HG02678 (cell line): Measurements from ENCODE around the gene ARHGEF3.

Experiments
- ATAC-seq: cut with Tn5 transposase; IDR thresholded peaks from one replicate; pipeline ENCODE4 v1.9.1; 2021; ENCODE audit warnings: mild to moderate bottlenecking, moderate library complexity; ENCODE audit not compliant: unreplicated experiment

The ARHGEF3 gene, protein sequence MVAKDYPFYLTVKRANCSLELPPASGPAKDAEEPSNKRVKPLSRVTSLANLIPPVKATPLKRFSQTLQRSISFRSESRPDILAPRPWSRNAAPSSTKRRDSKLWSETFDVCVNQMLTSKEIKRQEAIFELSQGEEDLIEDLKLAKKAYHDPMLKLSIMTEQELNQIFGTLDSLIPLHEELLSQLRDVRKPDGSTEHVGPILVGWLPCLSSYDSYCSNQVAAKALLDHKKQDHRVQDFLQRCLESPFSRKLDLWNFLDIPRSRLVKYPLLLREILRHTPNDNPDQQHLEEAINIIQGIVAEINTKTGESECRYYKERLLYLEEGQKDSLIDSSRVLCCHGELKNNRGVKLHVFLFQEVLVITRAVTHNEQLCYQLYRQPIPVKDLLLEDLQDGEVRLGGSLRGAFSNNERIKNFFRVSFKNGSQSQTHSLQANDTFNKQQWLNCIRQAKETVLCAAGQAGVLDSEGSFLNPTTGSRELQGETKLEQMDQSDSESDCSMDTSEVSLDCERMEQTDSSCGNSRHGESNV

DNA sequence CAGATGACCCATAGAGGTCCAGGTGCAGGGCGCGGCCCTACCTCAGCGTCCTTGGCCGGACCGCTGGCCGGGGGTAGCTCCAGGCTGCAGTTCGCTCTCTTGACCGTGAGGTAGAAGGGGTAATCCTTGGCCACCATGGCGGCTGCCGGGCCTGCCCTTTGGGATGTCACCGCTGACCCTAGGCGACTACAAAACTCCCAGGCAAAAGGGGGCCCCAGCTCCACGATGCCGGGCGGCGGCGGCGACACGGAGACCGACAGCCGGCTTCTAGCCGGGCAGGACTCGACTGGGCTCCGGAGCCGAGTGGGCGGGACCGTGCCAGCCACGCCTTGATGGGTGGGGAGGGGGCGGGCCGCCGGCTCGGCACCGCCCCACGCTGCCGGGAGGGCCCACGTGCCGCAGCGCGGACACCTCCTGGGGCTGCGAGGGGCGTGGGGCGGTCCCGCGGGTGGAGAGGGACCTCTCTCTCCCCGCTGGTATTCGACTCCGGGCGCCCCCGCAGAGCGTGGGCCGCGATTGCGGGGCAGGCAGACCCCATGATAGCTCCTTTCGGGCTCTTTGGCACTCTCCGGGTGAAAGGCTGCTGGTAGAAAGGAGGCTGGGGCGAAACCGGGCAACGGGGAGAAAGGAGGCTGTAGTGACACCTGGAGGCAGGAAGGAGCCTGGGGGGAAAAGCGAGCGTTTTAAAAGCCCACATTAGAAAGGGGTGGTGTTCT is at the start of gene ARHGEF3:
TSS of gene ARHGEF3 (minus strand) at position 288 of the 716 bp plus-strand sequence. CDS start at position 137, 151 bp downstream.
- ATAC-seq = peak; percentile 86

DNA sequence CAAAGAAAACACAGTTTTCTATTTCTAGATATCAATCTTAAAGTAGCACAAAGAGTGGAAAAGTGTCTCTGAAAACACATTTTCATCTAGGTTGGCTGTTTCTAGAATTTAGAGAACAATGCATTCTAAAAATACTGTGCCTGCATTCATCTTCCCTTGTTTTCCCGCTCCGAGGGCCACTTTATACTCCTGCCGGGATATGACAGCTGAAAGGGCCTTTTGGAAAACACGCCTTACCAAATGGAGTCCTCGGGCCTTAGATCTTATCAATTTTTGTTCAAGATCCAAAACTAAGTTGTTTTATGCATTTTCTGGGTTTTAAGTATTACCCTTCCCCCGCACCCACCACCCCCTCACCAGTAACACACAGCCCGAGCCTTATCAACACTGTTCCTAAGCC is 47.9 kb upstream of the ARHGEF3 start:
- no peak for ATAC-seq

DNA sequence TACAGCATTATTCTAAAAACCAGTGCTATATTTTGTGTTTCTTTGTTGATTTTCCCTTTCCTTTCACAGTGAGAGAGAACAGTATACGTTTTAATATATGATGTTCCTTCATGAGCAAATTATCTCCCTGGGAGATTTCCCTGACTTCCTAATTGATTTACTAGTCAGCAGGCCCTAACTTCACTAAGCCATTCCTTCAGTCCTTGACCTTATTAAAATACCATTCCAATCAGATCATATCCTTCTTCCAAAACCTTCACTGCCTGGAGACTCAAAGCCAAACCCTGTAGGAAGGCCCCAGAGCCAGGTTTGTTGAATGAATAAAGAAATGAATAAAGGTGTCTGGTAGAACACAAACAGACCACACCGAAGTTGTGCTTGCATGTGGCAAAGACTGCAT is 43.8 kb upstream of the ARHGEF3 start:
- no peak for ATAC-seq

DNA sequence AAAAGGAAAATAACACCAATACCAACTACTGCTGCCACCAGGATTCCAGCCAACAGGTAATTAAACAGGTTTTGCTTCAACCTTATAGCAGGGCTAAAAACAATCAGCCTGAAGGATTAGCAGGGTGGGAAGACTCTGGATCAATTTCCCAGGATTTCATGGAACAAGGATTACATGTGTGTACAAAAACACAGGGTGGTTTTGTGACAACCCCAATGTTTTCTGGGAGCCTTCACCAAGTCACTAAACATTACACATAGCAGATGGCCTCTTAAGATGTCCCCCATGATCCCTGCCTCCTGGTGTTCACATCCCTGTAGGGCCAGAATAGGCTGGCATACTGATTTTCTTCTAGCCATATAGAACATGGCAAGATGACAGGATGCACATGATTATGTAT is 42.8 kb upstream of the ARHGEF3 start:
- no peak for ATAC-seq

DNA sequence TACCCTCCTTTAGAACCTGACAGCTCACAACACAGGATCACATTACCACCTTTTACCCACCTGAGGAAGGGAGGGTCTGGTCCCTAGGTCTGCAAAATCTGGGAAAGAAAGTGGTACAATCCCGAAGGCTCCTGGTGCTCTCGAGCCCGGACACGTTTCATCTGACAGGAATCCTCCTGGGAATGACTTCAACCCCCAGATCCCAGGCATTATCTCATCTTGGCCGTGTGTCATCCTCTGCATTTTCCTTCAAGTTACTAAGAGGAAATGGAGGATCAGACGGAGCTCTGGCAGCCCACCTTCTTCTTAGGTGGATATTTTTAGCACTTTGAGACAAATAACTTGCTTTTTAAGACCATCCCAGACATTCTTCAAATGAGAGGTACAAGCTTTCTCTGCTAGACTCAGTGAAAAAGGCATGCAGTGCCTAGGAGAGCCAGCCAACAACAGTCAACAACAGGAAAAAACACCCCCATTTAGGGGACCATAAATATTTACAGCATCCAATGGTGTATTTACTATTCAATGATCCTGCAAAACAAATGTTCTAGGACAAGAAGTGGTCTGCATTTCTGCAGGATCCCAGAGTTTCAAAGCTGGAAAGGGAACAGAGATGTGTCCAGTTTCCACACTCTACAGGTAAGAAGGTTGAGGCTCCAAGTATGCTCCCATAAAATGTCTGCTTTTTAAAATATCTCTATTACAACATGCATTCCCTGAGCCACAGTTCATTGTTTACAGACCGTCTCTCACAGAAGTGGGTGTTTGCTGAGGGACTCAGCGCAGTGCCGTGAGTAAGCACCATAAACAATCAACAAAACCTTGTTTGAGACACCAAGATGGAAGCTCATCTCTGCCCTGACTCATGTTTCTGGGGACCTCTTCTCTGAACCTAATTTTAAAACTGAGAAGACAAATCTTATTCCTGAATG is 38.3 kb upstream of the ARHGEF3 start:
- ATAC-seq = no peak

DNA sequence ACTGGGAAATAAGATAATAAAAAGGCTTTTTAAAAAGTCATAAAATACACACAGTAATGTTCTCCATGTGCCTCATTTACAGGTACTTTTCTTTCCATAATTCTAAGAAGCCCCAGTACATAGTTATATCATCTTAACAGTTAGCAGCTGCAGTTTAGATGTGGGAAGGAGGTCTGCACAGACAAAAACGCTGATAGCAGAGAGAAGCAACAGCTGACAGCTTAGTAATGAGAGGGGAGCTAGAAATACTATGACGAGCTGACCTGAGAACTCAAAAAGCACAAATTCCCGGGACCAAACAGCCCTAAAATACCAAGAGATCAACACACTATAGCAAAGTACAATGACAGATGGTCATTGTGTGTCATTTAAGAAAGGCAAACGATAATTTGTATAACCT is 36.7 kb upstream of the ARHGEF3 start:
- ATAC-seq = no peak

DNA sequence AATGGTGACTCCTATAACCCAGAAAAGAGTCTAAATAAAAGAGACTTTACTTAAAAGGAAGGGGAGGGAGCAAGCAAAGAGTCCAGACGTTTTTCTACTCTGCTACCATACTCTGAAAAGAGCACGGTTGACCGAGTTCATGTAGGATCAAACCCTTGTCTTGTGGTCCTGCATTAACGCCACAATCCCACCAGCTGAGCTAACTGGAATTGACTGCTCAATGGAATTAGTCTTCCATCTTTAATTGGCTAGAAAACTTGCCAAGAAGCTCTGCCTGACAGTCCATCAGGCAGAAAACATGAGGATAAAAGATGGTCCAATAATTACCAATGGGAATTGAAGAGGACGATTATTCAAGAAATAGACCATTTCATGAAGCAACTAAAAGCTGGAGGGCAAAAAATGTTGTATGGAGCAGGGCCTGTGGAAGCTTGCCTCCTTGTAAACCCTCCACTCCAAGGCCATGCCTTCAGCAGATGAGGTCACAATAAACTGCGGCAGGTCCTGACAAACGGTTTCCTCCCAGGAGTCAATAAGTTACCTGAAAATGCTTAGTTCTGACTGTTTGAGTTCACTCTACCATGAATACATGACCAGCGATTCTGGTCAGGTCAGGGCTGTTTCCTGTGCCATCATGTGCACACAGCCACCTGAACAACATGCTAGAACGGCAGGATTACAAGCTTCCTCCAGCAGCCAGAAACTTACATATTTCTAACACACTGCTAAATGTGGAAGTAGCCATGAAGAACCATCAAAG is 35.6 kb upstream of the ARHGEF3 start:
- ATAC-seq = peak; percentile 83

DNA sequence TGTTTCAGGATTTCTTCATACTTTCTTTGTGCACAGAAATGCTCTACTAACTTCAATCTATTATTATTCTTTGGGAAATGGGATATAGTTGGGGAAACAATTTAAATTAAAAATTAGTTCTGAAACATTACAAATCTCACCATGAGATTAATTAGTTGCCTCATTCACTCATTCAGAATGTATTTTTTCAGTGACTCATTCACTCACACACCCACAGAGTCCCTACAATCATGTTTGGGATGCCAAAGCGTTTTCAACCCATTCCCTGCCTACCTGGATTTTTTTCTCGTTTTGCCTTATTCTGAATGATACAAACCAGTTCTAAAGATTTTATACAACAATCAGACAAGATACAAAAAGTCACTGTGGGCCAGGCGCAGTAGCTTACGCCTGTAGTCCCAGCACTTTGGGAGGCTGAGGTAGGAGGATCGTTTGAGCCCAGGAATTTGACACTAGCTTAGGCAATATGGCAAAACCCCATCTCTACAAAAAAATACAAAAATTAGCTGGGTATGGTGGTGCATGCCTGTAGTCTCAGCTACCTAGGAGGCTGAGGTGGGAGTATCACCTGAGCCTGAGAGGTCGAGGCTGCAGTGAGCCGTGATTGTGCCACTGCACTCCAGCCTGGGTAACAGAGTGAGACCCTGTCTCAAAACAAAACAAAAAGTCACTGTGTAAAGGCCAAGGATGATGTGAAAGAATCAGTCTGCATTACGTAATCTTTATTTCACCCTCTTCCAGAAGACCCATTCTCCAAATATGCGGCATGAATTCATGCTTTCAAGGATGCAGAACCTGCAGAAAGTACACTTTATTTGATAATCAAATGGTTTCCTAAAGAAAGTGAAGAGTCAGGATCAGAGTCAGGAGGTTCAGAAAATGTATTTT is 34.8 kb upstream of the ARHGEF3 start:
- no peak for ATAC-seq

DNA sequence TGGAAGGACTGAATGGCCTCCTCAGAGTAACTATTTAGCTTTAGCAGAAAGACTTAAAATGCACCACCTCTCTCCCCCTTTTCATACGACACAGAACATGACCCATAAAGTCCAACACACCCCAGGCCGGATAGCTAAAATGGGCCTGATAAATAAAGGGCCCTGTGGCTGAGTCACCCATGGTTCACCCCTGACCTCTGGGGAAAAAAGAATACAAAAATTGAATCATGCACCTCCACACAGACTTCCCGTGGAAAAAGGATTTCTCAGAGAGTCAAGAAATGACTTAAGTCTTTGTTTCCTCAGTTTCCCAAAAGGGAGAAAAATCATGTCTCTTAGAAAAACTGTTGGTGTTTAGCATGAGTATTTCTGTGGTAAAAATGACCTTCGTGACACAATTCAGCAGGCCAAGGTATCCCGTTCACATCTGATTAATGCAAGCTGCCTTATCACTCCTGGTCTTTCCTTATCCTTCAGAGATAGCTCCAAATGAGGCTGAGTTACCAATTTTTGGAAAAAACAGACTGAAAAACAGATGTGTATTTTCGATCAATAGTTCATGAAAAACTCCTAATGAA is 34.0 kb upstream of the ARHGEF3 start:
- ATAC-seq = no peak

DNA sequence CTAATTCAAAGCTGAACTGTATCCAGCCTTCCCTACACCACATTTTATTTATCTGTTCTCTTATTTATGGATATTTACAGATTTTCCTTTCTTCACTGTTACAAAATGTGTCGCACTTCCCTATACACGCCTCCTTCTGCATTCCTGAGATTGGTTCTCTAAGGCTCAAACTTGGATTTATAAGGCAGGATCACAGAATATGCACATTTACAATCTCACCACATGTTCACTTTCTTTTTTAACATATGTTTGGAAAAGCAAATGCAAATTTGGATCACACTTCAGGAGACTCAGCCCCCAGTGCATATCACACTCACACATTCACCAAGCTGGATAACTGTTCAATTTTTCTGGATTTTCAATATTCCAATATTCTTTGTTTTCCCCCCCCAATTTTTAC is 31.8 kb upstream of the ARHGEF3 start:
- no peak for ATAC-seq

DNA sequence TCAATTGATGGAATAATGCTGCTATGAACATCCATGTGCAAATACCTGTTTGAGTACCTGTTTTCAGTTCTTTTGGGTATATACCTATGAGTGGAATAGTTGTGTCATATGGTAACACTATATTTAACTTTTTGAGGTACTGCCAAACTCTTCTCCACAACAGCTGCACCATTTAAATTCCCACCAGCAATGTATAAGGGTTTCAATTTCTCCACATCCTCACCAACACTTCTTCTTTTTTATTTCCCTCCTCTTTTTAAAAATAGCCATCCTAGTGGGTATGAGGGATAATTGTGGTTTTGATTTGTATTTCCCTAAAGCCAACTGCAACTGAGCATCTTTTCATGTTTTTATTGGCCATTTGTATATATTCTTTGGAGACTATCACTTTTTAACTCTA is 31.3 kb upstream of the ARHGEF3 start:
- ATAC-seq = no peak

DNA sequence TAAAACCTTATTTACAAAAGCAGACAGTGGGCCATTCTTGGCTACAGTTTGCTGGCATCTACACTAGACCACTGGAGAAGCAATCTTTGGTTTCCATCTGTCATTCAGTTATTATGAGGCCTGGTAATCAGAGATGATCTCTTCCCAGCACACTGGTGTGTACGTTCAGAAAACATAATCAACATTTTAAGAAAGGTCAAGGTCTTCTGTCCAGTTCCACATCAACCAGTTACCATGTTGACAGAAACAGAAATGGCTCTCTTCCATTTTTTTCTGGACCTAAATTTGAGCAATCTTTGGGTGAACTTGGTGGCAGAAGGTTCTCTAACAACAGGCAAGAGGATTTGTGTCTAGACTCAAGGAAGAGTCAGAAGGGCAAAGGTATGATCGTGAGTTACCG is 29.8 kb upstream of the ARHGEF3 start:
- no peak for ATAC-seq

DNA sequence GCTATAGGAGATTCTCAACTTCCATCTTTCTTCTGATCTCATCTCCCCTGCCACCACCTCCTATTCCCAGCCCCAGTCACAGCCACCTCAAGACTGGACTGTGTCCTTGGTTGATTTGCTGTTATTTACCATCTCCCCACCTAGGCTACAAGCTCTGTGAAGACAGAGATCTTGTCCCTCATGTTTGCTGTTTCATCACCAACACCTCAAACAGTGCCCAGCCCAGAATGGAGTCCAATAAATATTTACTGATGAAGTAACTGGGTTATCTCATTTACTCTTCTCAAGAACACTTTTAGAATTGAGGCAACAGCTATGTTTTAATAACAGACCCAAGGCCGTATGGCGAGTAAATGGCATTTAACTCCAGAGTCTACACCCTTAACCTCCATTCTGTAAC is 29.1 kb upstream of the ARHGEF3 start:
- ATAC-seq = no peak

DNA sequence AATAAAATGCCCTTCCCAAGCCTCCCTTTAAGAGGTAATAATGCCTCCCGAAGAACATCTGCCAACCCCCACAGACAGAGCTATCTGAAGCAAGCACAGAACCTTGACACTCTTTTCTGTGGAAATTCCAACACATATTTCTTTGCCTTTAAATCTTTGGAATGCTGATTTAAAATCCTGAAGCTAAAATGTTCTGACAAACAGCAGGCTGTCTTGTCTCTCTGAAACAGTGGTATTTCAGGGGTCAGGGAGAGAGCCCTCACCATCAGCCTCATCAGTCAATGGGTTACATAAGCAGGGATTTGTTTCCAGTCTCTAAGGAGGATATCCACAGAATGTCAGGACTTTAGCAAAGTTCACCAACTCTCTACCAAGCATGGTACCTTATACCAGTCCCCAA is 27.8 kb upstream of the ARHGEF3 start:
- no peak for ATAC-seq

DNA sequence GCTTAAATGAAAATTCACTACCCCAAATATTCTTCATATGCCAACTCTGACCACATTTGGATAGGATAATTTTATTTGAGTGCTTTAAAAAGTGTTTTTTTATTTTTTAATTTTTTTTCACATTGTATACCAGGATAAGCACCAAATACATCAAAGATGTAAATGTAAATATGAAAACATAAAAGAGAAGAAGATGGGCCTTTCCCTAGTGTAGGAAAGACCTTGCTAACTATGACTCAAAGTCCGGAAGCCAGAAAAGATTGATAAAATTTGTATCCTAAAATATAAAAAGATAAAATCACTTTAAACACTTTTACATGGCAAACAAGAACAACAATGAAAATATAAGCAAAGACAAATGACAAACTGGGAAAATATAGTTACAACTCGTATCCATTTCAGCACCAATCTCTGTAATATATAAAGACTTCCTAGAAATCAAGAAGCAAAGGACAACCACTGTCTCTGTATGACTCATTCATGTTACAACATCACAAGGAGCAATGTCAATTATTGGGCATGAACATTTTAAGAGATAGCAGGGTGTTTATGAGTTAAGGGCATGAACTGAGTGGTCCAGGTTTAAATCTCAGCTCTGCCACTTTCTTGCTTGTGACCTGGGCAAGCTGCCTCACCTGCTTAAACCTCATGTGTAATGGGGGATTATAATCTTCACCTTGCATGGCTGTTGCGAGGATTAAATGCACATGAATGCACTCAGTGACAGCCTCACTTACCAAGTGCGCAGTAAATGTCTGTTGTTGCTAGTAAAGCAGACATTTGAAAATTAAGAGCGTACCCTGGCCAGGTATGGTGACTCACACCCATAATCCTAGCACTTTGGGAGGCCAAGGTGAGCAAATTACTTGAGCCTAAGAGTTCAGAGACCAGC is 25.3 kb upstream of the ARHGEF3 start:
- no peak for ATAC-seq

DNA sequence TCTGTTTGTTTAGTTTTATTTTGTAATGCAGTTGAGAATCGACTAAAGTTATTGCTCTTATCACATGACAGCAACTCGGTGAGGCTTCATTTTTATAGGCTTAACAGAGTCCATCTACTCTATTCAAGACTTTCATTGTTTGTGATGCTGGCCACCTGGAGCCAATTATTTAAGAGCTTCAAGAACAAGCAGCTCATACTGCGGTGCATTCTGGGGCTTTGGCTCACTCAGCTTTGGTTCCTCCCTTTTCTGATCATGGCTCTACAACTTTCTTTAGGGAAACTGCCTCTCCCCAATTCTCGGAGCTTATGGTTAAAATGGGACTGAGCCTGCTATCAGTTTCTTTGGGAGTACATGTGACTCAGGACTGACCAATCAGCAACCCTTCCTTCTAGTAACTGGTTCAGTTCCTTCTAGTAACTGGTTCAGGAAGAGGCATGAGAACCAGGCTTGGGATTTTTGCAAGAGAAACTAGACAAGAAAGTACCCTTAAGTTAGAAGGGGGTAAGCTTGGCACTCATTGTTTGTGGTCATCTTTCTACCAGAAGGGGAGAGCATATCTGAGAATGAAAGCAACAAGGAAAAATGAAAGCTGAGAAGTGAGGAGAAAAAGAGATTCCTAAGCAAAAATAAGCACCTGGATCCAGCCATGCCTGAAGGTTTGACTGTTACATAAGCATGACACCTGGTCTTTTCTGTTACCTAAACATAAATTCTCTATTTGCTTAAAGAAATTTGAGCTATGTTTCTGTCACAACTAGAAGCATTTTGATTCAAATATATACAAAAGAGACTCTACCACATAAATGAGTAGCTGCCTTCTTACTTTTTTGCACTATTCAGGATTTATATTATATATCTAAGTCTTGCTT is 24.1 kb upstream of the ARHGEF3 start:
- no peak for ATAC-seq
